GM23338 (cell line): ENCODE measurements around the gene HYKK.

Experiments used
- CREB1 ChIP-seq: fragments of 250-450 bp; sonication (Bioruptor Pico); IDR thresholded peaks from 2 replicates; pipeline ENCODE4 v1.5.0; 2020; ENCODE audit warnings: low read depth, mild to moderate bottlenecking, moderate library complexity
- CTCF ChIP-seq, 2 experiments: fragments of 200-600 bp in 1 of 2; sonication (generic) in 1 of 2; conservative IDR thresholded peaks; 2 replicates each; pipeline versions ENCODE4 v1.5.1 to v1.6.1; 2016 to 2017; ENCODE audit warnings: antibody characterized with exemption in 2 of 2, low read depth in 2 of 2, mild to moderate bottlenecking in 2 of 2, moderate library complexity in 1 of 2
- ETS1 ChIP-seq: IDR thresholded peaks from 2 replicates; pipeline ENCODE4 v1.6.1; 2016; ENCODE audit warnings: antibody characterized with exemption
- EZH2 ChIP-seq: fragments of 200-600 bp; sonication (generic); IDR thresholded peaks from one replicate; pipeline ENCODE4 v1.8.0; 2017; ENCODE audit warnings: antibody characterized with exemption, mild to moderate bottlenecking, low read depth; ENCODE audit not compliant: unreplicated experiment
- EZH2phosphoT487 ChIP-seq: fragments of 200-600 bp; sonication (generic); IDR thresholded peaks from one replicate; pipeline ENCODE4 v1.8.1; 2018; ENCODE audit warnings: antibody characterized with exemption; ENCODE audit not compliant: unreplicated experiment
- JUNB ChIP-seq: IDR thresholded peaks from one replicate; pipeline ENCODE4 v1.6.1; 2016; ENCODE audit warnings: antibody characterized with exemption; ENCODE audit not compliant: unreplicated experiment
- NANOG ChIP-seq: IDR thresholded peaks from 2 replicates; pipeline ENCODE4 v1.6.1; 2016; ENCODE audit warnings: antibody characterized with exemption, borderline replicate concordance
- POLR2AphosphoS5 ChIP-seq: IDR thresholded peaks from 2 replicates; pipeline ENCODE4 v1.6.1; 2016; ENCODE audit warnings: antibody characterized with exemption, low read depth
- REST ChIP-seq: IDR thresholded peaks from one replicate; pipeline ENCODE4 v1.6.1; 2018; ENCODE audit warnings: antibody characterized with exemption; ENCODE audit not compliant: unreplicated experiment
- STAT1 ChIP-seq: IDR thresholded peaks from one replicate; pipeline ENCODE4 v1.6.1; 2016; ENCODE audit warnings: antibody characterized with exemption; ENCODE audit not compliant: unreplicated experiment
- ZNF114 ChIP-seq: fragments of 250-450 bp; sonication (Bioruptor Pico); IDR thresholded peaks from 2 replicates; pipeline ENCODE4 v1.5.0; 2020; ENCODE audit warnings: mild to moderate bottlenecking, moderate library complexity
- ZNF331 ChIP-seq: fragments of 250-450 bp; sonication (Bioruptor Pico); IDR thresholded peaks from 2 replicates; pipeline ENCODE4 v1.5.0; 2020; ENCODE audit warnings: low read depth, mild to moderate bottlenecking, moderate library complexity
- ZNF462 ChIP-seq: fragments of 250-450 bp; sonication (Bioruptor Pico); IDR thresholded peaks from 2 replicates; pipeline ENCODE4 v1.5.0; 2020; ENCODE audit warnings: mild to moderate bottlenecking, moderate library complexity

GRCh38 chr15:78561490-78561889 is 54.1 kb downstream of the HYKK start:
- TF ChIP-seq CTCF (conservative IDR thresholded peaks at IDR 0.05; ENCODE audit: low read depth in 2 of 2) (no peak), STAT1 (no peak), EZH2 (no peak), POLR2AphosphoS5 (no peak), NANOG (no peak), REST (no peak), ZNF331 (CRISPR knock-in tag) (no peak), EZH2phosphoT487 (no peak), ZNF114 (CRISPR knock-in tag) (no peak), CREB1 (CRISPR knock-in tag) (no peak), ETS1 (no peak), ZNF462 (CRISPR knock-in tag) (no peak), JUNB (no peak)
